ENCODE measurements around the gene DNAAF5. TPM values are rescaled to one million over a fixed set of nuclear protein-coding genes. Genes with fewer than 3 reads are reported as not detected.
"Not testable (repeated sequence)": the region's sequence is repeated elsewhere in the genome, so short reads cannot be mapped to it uniquely, and the experiment has no call there.

Gene DNAAF5
- total RNA-seq, 2 experiments from 2014 or later, result 22.3 to 27.5 TPM

- CTCF ChIA-PET, result interaction anchor here (1.2 kb wide), 1 partner anchor 90 kb away, joined by 5 read pairs; no protein-coding TSS in a partner anchor
- no peak for ATAC-seq
- no peaks in the 10 kb centered on the region for H3K27me3 Mint-ChIP-seq
- H3K9me3 Mint-ChIP-seq (ENCODE audit: low read depth), result no peaks in the 10 kb centered on the region
- H3K4me3 Mint-ChIP-seq, result no peak overlapping the region
- no peak for DNase-seq
- H3K27ac Mint-ChIP-seq, result no peak overlapping the region
- peaks cover 29% of the 10 kb centered on the region for H3K36me3 Mint-ChIP-seq
- peaks cover 2% of the 10 kb centered on the region for H3K4me1 Mint-ChIP-seq
These were observed 56.4 kb downstream of the DNAAF5 start for GRCh38 chr7:782718-783449.

GRCh38 chr7:783556-784490 lies 57.3 kb downstream of the DNAAF5 start:
- no peak for DNase-seq
- CTCF ChIA-PET, result interaction anchor here (0.8 to 1.2 kb wide), 2 partner anchors 89 to 90 kb away, joined by 3 to 5 read pairs; no protein-coding TSS in a partner anchor
- ATAC-seq, result no peak
- Mint-ChIP-seq H3K27ac (no peak overlapping the region), H3K4me1 (peaks cover 2% of the 10 kb centered on the region), H3K9me3 (ENCODE audit: low read depth) (no peaks in the 10 kb centered on the region), H3K27me3 (no peaks in the 10 kb centered on the region), H3K4me3 (no peak overlapping the region), H3K36me3 (peaks cover 35% of the 10 kb centered on the region)

- Mint-ChIP-seq H3K36me3 (peaks cover 40% of the 10 kb centered on the region), H3K9me3 (ENCODE audit: low read depth) (peaks cover 5% of the 10 kb centered on the region), H3K27ac (no peak overlapping the region), H3K4me3 (no peak overlapping the region), H3K4me1 (peaks cover 2% of the 10 kb centered on the region), H3K27me3 (no peaks in the 10 kb centered on the region)
- DNase-seq (no peak), ATAC-seq (no peak)
- CTCF ChIA-PET, result interaction anchor here (0.8 to 4.0 kb wide), 2 partner anchors 88 kb away, joined by 3 to 37 read pairs; no protein-coding TSS in a partner anchor
These were observed 58.5 kb downstream of the DNAAF5 start for GRCh38 chr7:784971-785370.

DNA sequence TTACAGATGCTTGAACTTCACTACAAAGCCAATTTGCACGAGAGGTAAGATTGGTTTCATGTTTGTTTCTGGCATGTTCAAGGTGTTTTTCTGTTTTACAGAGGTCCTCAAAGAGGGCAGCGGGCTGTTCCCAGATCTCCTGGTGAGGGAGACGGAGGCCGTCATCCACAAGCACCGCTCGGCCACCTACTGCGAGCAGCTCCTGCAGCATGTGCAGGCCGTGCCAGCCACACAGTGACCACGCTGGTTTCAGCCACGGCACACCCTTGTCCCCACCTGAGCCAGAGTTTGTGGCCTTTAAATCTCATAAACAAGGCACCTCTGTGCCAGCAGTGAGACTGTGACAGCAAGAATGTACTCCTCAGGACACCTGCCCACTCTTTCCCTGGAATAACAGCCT lies 58.9 kb downstream of the DNAAF5 start:
- peaks cover 39% of the 10 kb centered on the region for H3K36me3 Mint-ChIP-seq
- DNase-seq, result no peak
- peaks cover 5% of the 10 kb centered on the region for H3K9me3 Mint-ChIP-seq (ENCODE audit: low read depth)
- H3K4me3 Mint-ChIP-seq, result no peak overlapping the region
- H3K27ac Mint-ChIP-seq, result no peak overlapping the region
- CTCF ChIA-PET, result interaction anchor here (1.0 to 4.0 kb wide), 2 partner anchors 72 to 87 kb away, joined by 3 to 37 read pairs; no protein-coding TSS in a partner anchor
- no peaks in the 10 kb centered on the region for H3K27me3 Mint-ChIP-seq
- ATAC-seq, result no peak
- peaks cover 2% of the 10 kb centered on the region for H3K4me1 Mint-ChIP-seq

DNA sequence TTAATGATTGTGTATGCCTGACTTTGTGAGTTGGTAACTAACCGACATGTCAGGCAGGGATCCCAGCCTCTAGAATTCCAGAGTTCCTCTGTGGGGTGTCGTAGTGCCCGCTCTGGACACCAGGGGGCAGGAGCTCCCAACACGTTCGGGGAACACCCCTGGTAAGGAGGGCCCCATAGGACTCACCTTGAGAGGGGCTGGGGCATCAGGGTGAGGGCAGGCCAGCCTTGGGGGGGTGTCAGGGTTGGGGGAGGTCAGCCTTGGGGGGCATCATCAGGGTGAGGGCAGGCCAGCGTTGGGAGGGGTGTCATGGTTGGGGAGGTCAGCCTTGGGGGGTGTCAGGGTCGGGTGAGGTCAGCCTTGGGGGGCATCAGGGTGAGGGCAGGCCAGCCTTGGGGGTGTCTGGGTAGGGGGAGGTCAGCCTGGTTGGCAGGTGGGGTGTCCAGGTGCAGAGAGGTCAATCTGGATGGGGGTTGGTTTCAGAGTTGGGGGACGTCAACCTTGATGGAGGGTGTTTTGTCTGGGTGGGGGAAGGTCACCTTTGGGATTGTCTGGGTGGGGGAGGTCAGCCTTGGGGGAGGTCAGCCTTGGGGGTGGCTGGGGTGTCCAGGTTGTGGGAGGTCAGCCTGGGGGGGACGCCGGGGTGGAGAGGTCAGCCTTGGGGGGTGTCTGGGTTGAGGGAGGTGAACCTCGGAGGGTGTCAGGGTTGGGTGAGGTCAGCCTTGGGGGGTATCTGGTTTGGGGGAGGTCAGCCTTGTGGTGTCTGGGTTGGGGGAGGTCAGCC lies 60.2 kb downstream of the DNAAF5 start:
- Mint-ChIP-seq H3K27ac (no peak overlapping the region), H3K4me3 (no peak overlapping the region), H3K9me3 (ENCODE audit: low read depth) (peaks cover 5% of the 10 kb centered on the region), H3K27me3 (no peaks in the 10 kb centered on the region), H3K4me1 (peaks cover 2% of the 10 kb centered on the region), H3K36me3 (peaks cover 32% of the 10 kb centered on the region)
- CTCF ChIA-PET, result interaction anchor here (0.6 to 4.0 kb wide), 12 partner anchors 9 to 466 kb away, joined by 3 to 37 read pairs (median 3); partner anchors contain the start of genes GET4 and SUN1
- peak; percentile 80 for ATAC-seq
- peak; percentile 69 for DNase-seq

GRCh38 chr7:787332-788240 lies 61.1 kb downstream of the DNAAF5 start:
- Mint-ChIP-seq H3K4me3 (no peak overlapping the region), H3K27me3 (no peaks in the 10 kb centered on the region), H3K36me3 (peaks cover 24% of the 10 kb centered on the region), H3K9me3 (ENCODE audit: low read depth) (peaks cover 5% of the 10 kb centered on the region), H3K4me1 (peaks cover 2% of the 10 kb centered on the region), H3K27ac (no peak overlapping the region)
- DNase-seq, result no peak
- ATAC-seq, result no peak
- CTCF ChIA-PET, result interaction anchor here (0.9 to 4.0 kb wide), 4 partner anchors 30 to 466 kb away, joined by 3 to 37 read pairs (median 8); partner anchors contain the start of gene SUN1

- peaks cover 5% of the 10 kb centered on the region for H3K9me3 Mint-ChIP-seq (ENCODE audit: low read depth)
- no peaks in the 10 kb centered on the region for H3K4me1 Mint-ChIP-seq
- peaks cover 15% of the 10 kb centered on the region for H3K36me3 Mint-ChIP-seq
- no peak for ATAC-seq
- H3K27ac Mint-ChIP-seq, result no peak overlapping the region
- no peak overlapping the region for H3K4me3 Mint-ChIP-seq
- CTCF ChIA-PET, result interaction anchor here (1.4 to 3.4 kb wide), 2 partner anchors 9 to 82 kb away, joined by 3 to 19 read pairs; no protein-coding TSS in a partner anchor
- no peak for DNase-seq
- H3K27me3 Mint-ChIP-seq, result no peaks in the 10 kb centered on the region
These were observed 65.0 kb downstream of the DNAAF5 start for GRCh38 chr7:791519-791918.

GRCh38 chr7:794207-794606 lies 67.7 kb downstream of the DNAAF5 start:
- H3K36me3 Mint-ChIP-seq, result peaks cover 3% of the 10 kb centered on the region
- peaks cover 3% of the 10 kb centered on the region for H3K9me3 Mint-ChIP-seq (ENCODE audit: low read depth)
- H3K27me3 Mint-ChIP-seq, result no peaks in the 10 kb centered on the region
- CTCF ChIA-PET, result interaction anchor here (0.8 kb wide), 1 partner anchor 474 kb away, joined by 3 read pairs; no protein-coding TSS in a partner anchor
- DNase-seq (no peak), ATAC-seq (no peak)
- H3K4me3 Mint-ChIP-seq, result no peak overlapping the region
- H3K27ac Mint-ChIP-seq, result no peak overlapping the region
- no peaks in the 10 kb centered on the region for H3K4me1 Mint-ChIP-seq

DNA sequence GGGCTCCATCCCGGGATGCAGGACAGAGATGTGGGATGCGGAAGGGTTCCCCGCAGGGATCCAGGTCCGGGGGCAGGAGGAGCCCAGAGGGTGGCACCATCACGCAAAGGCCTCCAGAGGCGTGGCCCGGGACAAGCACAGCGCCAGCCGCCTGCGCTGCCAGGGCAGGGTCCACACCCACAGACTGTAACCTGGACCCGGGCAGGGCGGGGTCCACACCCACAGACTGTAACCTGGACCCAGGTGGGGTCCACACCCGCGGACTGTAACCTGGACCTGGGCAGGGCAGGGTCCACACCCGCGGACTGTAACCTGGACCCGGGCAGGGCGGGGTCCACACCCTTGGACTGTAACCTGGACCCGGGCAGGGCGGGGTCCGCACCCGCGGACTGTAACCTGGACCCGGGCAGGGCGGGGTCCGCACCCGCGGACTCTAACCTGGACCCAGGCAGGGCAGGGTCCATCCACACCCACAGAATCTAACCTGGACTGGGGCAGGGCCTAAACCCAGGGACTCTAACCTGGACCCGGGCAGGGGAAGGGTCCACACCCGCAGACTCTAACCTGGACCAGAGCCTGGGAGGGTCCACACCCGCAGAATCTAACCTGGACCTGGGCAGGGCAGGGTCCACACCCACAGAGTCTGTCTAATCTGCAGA lies 68.3 kb downstream of the DNAAF5 start:
- Mint-ChIP-seq H3K36me3 (no peaks in the 10 kb centered on the region), H3K4me3 (no peak overlapping the region), H3K27me3 (no peaks in the 10 kb centered on the region), H3K9me3 (ENCODE audit: low read depth) (no peaks in the 10 kb centered on the region), H3K4me1 (no peaks in the 10 kb centered on the region), H3K27ac (no peak overlapping the region)
- ATAC-seq, result no peak
- CTCF ChIA-PET, result interaction anchor here (0.8 kb wide), 1 partner anchor 474 kb away, joined by 3 read pairs; no protein-coding TSS in a partner anchor
- DNase-seq, result no peak

- H3K27me3 Mint-ChIP-seq; H3K27ac Mint-ChIP-seq; DNase-seq; H3K9me3 Mint-ChIP-seq (ENCODE audit: low read depth); CTCF ChIA-PET; H3K4me3 Mint-ChIP-seq; H3K4me1 Mint-ChIP-seq; H3K36me3 Mint-ChIP-seq; ATAC-seq: not testable (repeated sequence)
These were observed 70.1 kb downstream of the DNAAF5 start for GRCh38 chr7:796434-797169.

DNA sequence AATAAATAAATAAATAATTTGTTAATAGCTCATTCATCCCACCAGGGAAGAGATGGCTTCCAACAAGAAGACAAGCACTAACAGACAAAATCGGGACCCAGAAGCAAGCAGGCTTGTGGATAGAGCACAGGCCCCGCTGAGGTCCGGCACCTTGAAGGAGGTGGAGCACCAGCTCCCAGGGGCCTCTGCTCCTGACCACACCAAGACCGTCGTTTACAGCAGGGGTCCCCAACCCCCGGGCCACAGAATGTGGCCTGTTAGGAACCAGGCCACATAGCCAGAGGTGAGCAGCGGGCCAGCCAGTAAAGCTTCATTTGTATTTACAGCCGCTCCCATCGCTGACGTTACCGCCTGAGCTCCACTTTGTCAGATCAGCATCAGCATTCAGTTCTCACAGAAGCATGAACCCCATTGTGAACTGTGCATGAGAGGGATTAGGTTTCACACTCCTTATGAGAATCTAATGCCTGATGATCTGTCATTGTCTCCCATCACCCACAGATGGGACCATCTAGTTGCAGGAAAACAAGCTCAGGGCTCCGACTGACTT lies 72.5 kb downstream of the DNAAF5 start:
- H3K36me3 Mint-ChIP-seq, result no peaks in the 10 kb centered on the region
- no peak overlapping the region for H3K27ac Mint-ChIP-seq
- H3K9me3 Mint-ChIP-seq (ENCODE audit: low read depth), result no peaks in the 10 kb centered on the region
- ATAC-seq (no peak), DNase-seq (no peak)
- CTCF ChIA-PET, result interaction anchor here (1.1 to 1.2 kb wide), 2 partner anchors 74 to 194 kb away, joined by 3 to 5 read pairs; no protein-coding TSS in a partner anchor
- no peaks in the 10 kb centered on the region for H3K4me1 Mint-ChIP-seq
- H3K4me3 Mint-ChIP-seq, result no peak overlapping the region
- no peaks in the 10 kb centered on the region for H3K27me3 Mint-ChIP-seq
